GM19351 (cell line): ENCODE data around the gene PNPLA5.

ENCODE experiments used
- ATAC-seq: cut with Tn5 transposase; IDR thresholded peaks from one replicate; pipeline ENCODE4 v1.9.1; 2021; ENCODE audit warnings: mild to moderate bottlenecking, moderate library complexity; ENCODE audit not compliant: unreplicated experiment

PNPLA5 gene

DNA sequence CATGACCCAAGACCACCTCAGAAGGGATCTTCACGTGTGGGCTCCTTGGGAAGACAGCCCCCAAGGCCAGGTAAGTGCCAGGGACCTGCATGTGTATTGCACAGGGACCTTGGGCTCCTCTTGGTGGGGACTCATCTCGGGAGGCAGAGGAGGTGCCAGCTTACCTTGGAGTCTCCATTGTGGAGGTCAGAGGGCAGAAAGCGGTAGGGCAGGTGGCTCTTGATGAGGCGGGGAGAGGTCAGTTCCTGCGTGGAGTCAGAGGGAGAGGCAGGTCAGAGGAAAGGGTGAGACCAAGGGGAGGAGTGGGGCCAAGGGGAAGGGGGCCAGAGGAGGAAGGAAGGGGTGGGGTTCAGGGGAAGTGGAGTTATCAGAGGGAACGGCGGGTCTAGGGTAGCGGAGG lies 52.0 kb downstream of the PNPLA5 start:
- ATAC-seq: no peak

DNA sequence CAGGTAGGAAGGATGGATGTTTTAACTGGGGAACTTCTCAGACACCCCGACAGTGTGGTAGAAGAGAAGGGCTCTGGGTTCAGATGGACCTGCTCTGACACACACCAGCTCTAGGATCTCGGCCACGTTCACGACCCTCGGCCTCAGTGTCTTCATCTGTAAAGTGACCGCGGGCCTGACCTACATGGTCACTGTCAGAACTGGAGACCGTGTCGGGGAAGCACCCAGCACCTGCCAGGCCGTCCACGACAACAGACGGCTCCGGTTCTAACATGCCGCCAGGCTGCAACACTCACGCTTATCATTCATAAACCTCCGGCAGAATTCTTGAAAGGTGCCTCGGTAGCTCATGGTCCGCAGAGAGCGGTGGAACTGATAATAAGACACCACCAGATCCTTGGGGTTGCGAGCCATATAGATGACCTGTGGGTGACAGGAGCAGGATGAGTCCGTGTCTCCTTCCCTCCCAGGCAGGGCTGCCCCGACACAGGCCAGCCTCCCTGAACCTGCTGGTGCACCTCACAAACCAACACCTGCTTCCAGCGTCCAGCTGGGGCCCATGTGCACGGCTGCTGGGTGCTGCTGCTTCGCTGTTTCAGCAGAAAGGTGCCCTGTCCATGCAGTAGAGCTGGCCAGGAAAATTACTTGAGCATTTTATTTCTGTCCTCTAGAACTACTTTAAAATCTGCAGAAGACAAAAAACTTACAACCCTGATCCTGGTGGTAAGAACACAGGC lies 53.1 kb downstream of the PNPLA5 start:
- ATAC-seq: no peak

DNA sequence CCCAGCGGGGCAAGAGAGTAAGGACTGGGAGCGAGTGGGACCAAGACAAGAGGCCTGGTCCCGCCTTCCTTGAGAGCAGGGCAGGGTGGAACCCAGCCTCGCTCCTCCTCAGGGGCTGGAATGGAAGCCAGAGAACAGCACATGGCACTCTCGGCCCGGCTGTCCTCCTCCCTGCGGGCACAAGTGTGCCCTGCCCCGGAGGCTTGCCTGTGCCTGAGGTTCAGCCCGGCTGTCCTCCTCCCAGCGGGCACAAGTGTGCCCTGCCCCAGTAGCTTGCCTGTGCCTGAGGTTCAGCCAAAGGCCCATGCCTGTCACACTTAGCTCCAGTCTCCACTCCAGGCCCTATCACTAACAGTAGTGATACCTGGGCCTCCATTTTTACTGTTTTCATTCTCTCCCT lies 53.7 kb downstream of the PNPLA5 start:
- no peak for ATAC-seq

DNA sequence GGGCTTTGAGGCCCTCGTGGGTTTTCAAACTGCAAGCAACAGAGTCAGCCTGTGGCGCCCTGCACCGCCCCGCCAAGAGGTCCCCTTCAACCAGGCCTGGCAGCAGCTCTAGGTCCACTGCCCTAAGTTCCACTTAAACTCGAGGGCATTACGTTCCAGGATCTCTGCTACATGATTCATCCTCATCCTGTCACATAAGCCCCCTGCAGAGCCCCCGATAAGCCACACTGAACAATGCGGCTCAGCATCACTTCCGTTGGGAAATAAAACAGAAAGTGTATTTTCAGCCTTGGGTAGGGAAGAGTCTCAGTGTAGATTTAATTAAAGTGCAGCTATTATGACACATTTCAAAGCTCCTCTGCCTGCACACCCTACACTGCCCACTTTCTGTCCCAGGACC lies 54.1 kb downstream of the PNPLA5 start:
- no peak for ATAC-seq

DNA sequence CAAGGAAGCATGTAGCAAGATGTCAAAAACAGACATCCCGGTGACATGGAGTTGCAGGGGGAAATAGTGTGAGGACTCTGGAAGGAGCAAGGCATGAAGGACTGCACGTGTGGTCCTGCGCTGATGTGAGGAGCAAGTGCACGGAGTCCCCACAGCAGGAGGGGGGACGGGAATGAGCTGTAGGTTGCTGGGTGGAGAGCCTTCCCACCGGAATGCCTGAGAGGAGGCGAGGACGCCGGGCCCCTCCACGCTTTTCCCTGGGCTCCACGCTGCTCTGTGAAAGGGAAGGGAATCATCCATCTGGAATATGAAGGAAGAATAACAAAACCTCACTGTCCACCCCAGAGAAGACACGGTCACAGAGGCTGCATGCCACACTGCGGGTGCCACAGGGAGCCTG lies 56.1 kb downstream of the PNPLA5 start:
- ATAC-seq: no peak

DNA sequence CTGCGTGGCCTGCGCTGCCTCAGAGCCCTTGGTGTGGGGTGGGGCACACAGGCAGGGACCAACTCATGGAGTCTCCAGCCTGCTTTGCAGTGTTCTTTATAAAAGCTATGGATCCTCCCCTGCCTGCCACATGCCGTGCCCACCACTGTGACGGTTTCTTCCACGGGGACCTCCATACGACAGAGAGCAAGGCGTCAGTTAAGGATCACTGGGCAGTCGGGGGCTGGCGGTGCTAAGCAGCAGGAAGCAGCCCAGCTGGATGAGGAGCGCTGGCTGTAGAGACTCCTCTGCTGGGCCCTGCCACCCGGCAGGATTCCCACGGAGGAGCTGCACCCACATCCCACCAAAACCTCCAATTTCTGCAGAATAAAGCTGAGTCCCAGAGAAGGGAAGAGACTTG lies 56.6 kb downstream of the PNPLA5 start:
- no peak for ATAC-seq

DNA sequence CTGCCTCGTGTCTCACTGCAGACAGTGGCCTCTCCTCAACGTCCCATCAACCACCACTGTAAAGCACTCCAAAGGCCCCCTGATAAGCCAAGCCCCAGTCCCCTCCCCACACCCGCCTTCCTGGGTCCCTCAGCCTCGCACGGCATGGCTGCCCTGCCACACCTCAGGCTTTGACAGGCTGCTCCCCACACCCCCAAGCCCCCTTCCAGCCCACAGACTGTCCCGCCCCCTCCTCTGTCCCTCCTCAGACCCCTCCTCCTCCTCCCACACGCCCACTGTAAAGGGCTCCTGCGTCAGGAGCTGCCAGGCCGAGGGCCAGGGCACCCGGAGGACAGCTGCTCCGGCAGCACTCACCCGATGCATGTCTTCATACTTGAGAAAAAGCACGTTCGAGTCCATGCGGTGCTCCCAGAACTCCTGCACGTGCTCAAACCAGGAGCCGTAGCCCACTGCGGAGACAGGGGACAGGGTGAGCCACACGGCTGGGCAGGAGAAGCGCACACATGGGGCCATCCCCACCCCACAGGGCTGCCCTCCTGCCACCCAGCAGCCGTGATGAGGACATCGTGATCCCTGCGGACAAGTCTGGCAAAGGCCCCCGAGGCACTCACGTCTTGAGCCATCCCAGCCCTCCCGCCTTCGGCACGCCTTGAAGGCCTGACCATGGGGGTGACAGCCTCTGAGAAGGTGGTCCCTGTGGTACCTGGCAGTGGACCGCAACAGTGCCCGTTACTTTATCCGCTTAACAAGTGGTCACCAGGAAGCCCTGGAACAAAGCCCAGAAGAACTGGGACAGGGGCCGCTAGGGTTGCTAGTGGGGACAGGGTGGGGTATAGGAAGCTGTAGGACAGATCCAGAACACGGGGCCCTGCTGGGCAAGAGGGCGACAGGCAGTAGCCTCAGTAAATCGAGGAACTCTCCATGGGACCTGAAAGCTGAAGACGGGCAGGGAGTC lies 58.2 kb downstream of the PNPLA5 start:
- no peak for ATAC-seq

DNA sequence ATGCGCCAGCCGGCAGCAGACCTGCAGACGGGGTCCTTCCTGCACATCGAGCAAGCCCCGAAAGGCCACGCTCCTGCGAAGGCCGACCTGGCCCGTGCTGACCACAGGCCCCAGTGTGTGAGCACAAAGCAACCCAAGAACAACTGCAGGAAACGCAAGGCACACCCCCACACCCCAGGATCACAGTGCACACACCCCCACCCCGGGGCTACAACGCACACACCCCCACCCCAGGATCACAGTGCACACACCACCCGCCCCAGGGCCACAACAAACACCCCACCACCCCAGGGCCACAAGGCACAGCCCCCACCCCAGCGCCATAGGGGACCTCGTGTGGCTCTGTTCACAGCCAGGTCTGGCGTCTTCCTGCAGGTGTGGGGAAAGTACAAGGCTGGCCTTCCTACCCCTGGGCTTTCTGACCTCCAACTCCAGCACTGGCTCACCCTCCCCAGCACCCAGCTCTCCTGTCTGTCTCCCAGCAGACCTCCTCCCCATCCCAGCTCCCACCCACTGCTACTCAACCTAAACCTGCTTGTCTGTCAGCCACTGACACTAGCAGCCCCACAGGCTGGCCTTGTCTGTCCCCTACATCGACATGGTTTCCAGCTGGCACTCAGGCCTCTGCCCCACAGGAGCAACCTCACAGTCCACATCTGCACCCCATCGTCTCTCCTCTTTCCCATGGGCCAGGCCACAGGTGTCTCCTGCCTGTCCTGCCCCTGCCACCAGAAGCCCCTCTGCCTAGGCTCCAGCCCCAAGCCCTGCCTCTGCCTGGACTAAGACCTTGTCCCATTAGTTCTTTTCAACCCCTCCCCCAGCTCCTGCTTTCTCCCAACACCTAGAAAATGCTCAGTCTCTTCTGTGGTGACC lies 59.2 kb downstream of the PNPLA5 start:
- no peak for ATAC-seq

DNA sequence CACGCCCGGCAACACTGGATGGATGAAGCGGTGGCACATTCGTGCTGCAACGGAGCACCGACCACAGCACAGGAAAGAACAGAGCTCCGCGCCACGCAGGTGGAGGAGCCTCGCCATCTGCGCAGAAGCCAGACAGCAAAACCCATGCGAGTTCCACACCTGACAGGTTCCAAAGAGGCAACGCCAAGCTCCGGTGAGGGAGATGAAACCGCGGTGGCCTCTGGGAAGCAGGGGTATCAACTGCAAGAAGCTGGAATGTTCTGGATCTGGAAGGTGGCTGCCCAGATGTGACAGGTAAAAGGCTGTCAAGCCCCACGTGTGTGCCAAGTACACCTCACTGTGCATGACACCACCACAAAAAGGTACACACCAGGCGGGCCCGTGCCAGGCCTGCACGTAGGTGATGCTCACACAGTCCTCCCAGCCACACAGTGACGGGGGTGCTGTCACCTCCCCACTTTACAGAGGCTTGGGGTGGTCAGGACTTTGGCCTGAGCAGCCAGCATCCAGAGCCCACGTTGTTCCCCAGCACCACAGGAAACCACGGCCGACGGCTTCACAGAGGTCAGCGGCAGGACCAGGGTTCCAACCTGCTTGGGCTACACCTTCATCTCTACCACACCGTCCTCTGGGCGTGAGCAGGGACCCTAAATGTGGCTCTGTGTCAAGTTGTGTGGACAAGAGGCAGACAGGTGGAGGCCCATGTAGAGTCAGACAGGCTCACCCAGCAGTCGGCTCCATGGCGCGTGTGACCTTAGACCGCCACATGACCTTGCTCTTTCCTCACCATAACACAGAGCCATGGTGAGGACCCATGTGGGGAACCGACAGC lies 60.0 kb downstream of the PNPLA5 start:
- no peak for ATAC-seq

DNA sequence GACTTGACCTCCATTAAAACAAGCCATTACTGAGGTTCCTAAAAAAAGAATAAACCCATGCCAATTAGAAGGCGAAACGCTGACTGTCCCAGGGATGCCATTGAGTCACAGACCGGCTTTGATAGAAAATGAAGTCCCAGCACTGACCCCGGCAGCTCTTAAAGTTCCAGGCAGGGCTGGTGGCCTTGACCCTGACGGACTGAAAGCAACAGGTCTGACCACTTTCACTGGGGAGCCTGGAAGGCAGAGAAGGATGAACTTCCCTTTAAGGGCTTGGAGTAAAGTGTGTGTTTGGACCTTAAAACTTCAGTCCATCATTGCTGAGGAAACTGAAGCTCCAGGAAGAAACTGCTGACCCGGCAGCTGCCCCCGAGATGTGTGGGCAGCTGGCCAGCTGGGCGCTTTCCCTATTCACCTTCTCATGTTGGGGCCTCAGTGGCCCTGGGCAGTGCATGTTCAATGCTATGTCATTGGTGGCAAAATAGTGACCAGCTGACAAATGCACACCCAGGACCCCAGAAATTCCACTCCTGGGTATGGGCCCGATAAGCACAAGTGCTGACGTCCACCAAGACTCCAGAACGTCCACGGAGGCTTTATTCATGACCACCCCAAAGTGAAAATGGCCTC lies 60.8 kb downstream of the PNPLA5 start:
- ATAC-seq: no peak

DNA sequence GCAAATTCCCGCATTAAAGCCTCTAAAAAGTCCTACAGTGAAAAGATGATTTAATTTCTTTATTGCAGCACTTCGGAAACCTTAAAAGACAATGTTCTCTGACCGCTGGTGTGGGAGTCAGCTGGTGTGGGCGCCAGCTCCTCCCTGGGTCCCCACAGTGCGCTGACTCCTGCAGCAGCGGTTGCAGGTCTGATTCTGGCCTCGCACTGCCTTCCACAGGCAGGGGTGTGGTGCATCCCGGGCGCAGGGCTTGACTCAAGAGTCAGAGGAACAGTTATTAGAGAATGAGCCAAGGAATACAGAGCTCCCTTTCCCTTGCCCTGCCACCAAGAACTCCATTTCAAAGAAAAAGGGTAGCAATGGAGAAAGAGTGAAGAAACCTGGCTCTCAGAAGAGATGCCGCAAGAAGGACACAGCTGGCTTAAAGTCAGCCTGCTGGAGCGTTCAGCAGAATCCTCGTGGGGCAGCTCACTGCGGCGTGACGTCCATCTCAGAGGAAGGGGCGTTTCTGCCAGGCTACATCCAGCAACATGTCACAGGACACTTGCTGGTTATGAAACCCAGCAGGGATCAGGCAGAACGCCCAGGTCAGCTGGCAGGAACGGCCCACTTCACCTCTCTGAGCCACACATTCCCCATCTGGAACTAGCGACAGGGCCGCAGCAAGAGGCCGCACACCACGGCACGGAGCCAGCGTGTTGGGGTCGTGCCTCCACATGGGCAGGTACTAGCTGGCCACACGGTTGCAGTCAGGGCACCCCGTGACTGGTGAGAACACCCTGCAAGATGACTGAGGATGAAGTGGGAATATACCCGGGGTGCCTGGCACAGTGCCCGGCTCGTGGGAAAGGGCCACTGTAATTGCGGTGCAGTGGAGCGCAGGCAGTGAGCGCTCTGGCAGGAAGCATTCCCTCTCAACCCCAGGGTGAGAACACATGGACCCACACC lies 61.6 kb downstream of the PNPLA5 start:
- no peak for ATAC-seq
